HepG2 (cell line): ENCODE data around the gene LYRM4. TPM values are rescaled to one million over a fixed set of nuclear protein-coding genes. Genes with fewer than 3 reads are reported as not detected.
A peak's percentile ranks its signal among the peaks of the same experiment; 100 is the strongest.

Source experiments
- GATAD2A ChIP-seq: IDR thresholded peaks from 2 replicates; pipeline ENCODE4 v1.6.1; 2016
- IRF2 ChIP-seq: IDR thresholded peaks from 2 replicates; pipeline ENCODE4 v1.6.1; 2018; ENCODE audit warnings: missing genetic modification reagents, missing compliant biosample characterization
- TAF15 ChIP-seq: fragments of 200-400 bp; formaldehyde crosslinking; IDR thresholded peaks from one replicate; pipeline ENCODE4 v1.6.1; 2018; ENCODE audit warnings: mild to moderate bottlenecking, low read depth, low read length; ENCODE audit not compliant: poor library complexity, severe bottlenecking
- TBX3 ChIP-seq: fragments of 450-650 bp; IDR thresholded peaks from 2 replicates; pipeline ENCODE4 v1.6.1; 2017; ENCODE audit warnings: antibody characterized with exemption, mild to moderate bottlenecking, inconsistent platforms, borderline replicate concordance
- ZFP90 ChIP-seq: sonication (generic); formaldehyde crosslinking; IDR thresholded peaks from 2 replicates; pipeline ENCODE4 v1.8.0; 2022; ENCODE audit warnings: missing genetic modification reagents, mild to moderate bottlenecking, inconsistent platforms, borderline replicate concordance
- ZNF207 ChIP-seq: fragments of 450-650 bp; IDR thresholded peaks from 2 replicates; pipeline ENCODE4 v1.6.1; 2016; ENCODE audit warnings: antibody characterized with exemption, borderline replicate concordance
- ZNF510 ChIP-seq: sonication (generic); formaldehyde crosslinking; IDR thresholded peaks from 2 replicates; pipeline ENCODE4 v1.4.0; 2020; ENCODE audit warnings: low read depth, mild to moderate bottlenecking, missing genetic modification reagents
- ZNF546 ChIP-seq: sonication (generic); formaldehyde crosslinking; conservative IDR thresholded peaks from 2 replicates; pipeline ENCODE4 v1.8.1; 2023; ENCODE audit warnings: mild to moderate bottlenecking, missing genetic modification reagents
- ZNF839 ChIP-seq: sonication (generic); formaldehyde crosslinking; IDR thresholded peaks from 2 replicates; pipeline ENCODE4 v1.4.0; 2020; ENCODE audit warnings: missing genetic modification reagents, mild to moderate bottlenecking, borderline replicate concordance
- polyA plus RNA-seq, 8 experiments: library from polyadenylated mRNA; depleted of rRNA in 3 of 8; stranded (reverse) in 7 of 8; unstranded in 1 of 8; fragments of >200 nt; fragmentation: Illumina TruSeq in 4 of 8; extraction: Trizol in 4 of 8; gene quantifications; 2 replicates each; pipeline versions ENCODE4 v1.2.1 to v1.2.3, GENCODE V29; 2011 to 2016; ENCODE audit warnings: low read depth in 4 of 8, missing spikeins in 1 of 8, mixed read lengths in 1 of 8; ENCODE audit not compliant: insufficient read depth in 1 of 8
- total RNA-seq, 5 experiments: library from RNA; depleted of rRNA; stranded (reverse); fragments of >200 nt; fragmentation: Illumina TruSeq; extraction: Trizol; gene quantifications; 2 replicates each; pipeline ENCODE4 v1.2.3, GENCODE V29; 2016; ENCODE audit warnings: low read depth in 1 of 5
- TF ChIP-seq, protein P1 (sequence below): sonication (generic); formaldehyde crosslinking; IDR thresholded peaks from 2 replicates; pipeline ENCODE4 v1.4.0; 2020; ENCODE audit warnings: missing genetic modification reagents
- TF ChIP-seq, protein P2 (sequence below), 2 experiments: sonication (generic) in 1 of 2; formaldehyde crosslinking in 1 of 2; IDR thresholded peaks; 2 replicates each; pipeline versions ENCODE4 v1.4.0 to v1.6.1; 2018 to 2020; ENCODE audit warnings: missing genetic modification reagents in 2 of 2, borderline replicate concordance in 1 of 2, low read depth in 1 of 2, mild to moderate bottlenecking in 1 of 2, missing biosample characterization in 1 of 2
- TF ChIP-seq, protein P3 (sequence below): sonication (generic); formaldehyde crosslinking; IDR thresholded peaks from 2 replicates; pipeline ENCODE4 v1.8.1; 2022; ENCODE audit warnings: low read depth, mild to moderate bottlenecking, missing genetic modification reagents
- TF ChIP-seq, protein P4 (sequence below): sonication (generic); formaldehyde crosslinking; IDR thresholded peaks from 2 replicates; pipeline ENCODE4 v1.5.0; 2020; ENCODE audit warnings: missing genetic modification reagents
- TF ChIP-seq, protein P5 (sequence below): sonication (generic); formaldehyde crosslinking; IDR thresholded peaks from 2 replicates; pipeline ENCODE4 v1.4.0; 2020; ENCODE audit warnings: missing genetic modification reagents, borderline replicate concordance
- TF ChIP-seq, protein P6 (sequence below): sonication (generic); formaldehyde crosslinking; IDR thresholded peaks from 2 replicates; pipeline ENCODE4 v1.5.0; 2020; ENCODE audit warnings: missing genetic modification reagents

The LYRM4 gene
- total and polyA plus RNA-seq, 2 of the 13 experiments (the other 11 are each of a cell fraction or from before 2014, with no cell fraction given), result 64.6 to 67.5 TPM

DNA sequence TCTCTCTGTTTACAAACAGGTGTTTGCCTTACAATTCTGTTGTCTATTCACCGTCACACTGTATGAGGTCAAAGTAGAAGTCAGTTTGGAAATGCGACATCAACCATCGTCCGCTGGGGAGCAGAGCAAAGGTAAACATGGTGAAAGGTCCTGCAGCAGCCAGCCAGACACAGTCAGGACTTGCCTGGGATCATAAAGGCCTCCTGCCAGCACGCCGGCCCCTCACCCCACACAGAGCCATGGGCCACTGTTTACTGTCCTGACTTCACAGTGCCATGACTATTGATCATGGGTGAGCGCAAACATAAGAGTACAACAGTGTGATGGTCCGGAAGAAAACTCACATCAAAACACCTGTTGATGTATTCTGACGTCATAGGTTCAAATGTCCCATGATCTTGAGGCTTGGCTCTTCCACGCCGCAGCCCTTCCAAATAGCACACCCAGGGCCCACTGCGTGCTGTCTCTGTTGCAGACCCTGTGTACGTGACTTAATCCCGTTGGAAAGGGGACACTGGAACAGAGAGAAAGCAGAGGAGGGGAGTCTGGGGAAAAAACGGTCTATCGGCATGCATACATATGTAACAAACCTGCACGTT, 192.5 kb downstream of the LYRM4 start (continued):
- TF ChIP-seq, protein P1, sequence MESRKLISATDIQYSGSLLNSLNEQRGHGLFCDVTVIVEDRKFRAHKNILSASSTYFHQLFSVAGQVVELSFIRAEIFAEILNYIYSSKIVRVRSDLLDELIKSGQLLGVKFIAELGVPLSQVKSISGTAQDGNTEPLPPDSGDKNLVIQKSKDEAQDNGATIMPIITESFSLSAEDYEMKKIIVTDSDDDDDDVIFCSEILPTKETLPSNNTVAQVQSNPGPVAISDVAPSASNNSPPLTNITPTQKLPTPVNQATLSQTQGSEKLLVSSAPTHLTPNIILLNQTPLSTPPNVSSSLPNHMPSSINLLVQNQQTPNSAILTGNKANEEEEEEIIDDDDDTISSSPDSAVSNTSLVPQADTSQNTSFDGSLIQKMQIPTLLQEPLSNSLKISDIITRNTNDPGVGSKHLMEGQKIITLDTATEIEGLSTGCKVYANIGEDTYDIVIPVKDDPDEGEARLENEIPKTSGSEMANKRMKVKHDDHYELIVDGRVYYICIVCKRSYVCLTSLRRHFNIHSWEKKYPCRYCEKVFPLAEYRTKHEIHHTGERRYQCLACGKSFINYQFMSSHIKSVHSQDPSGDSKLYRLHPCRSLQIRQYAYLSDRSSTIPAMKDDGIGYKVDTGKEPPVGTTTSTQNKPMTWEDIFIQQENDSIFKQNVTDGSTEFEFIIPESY (CRISPR knock-in tag), result peak; percentile 92
- TF ChIP-seq ZNF510 (CRISPR knock-in tag) (no peak), GATAD2A (peak; percentile 100; the same call in 1 of the 2 replicates), ZFP90 (peak; percentile 97), ZNF207 (no peak), ZNF546 (CRISPR knock-in tag) (0 out of 2 replicates have a peak, but pooled peaks have one; percentile 63), ZNF839 (CRISPR knock-in tag) (peak; percentile 82; the same call in 1 of the 2 replicates), TAF15 (no peak), TBX3 (peak; percentile 94), IRF2 (CRISPR knock-in tag) (peak; percentile 99)
- TF ChIP-seq, protein P2, sequence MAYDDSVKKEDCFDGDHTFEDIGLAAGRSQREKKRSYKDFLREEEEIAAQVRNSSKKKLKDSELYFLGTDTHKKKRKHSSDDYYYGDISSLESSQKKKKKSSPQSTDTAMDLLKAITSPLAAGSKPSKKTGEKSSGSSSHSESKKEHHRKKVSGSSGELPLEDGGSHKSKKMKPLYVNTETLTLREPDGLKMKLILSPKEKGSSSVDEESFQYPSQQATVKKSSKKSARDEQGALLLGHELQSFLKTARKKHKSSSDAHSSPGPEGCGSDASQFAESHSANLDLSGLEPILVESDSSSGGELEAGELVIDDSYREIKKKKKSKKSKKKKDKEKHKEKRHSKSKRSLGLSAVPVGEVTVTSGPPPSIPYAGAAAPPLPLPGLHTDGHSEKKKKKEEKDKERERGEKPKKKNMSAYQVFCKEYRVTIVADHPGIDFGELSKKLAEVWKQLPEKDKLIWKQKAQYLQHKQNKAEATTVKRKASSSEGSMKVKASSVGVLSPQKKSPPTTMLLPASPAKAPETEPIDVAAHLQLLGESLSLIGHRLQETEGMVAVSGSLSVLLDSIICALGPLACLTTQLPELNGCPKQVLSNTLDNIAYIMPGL (CRISPR knock-in tag; IDR thresholded peaks at IDR 0.05; ENCODE audit: borderline replicate concordance in 1 of 2, low read depth in 1 of 2), result peak; percentile 60 to 79
- TF ChIP-seq, protein P3, sequence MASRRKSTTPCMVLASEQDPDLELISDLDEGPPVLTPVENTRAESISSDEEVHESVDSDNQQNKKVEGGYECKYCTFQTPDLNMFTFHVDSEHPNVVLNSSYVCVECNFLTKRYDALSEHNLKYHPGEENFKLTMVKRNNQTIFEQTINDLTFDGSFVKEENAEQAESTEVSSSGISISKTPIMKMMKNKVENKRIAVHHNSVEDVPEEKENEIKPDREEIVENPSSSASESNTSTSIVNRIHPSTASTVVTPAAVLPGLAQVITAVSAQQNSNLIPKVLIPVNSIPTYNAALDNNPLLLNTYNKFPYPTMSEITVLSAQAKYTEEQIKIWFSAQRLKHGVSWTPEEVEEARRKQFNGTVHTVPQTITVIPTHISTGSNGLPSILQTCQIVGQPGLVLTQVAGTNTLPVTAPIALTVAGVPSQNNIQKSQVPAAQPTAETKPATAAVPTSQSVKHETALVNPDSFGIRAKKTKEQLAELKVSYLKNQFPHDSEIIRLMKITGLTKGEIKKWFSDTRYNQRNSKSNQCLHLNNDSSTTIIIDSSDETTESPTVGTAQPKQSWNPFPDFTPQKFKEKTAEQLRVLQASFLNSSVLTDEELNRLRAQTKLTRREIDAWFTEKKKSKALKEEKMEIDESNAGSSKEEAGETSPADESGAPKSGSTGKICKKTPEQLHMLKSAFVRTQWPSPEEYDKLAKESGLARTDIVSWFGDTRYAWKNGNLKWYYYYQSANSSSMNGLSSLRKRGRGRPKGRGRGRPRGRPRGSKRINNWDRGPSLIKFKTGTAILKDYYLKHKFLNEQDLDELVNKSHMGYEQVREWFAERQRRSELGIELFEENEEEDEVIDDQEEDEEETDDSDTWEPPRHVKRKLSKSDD (CRISPR knock-in tag), result peak; percentile 100
- TF ChIP-seq, protein P4, sequence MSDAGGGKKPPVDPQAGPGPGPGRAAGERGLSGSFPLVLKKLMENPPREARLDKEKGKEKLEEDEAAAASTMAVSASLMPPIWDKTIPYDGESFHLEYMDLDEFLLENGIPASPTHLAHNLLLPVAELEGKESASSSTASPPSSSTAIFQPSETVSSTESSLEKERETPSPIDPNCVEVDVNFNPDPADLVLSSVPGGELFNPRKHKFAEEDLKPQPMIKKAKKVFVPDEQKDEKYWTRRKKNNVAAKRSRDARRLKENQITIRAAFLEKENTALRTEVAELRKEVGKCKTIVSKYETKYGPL (CRISPR knock-in tag), result no peak
- TF ChIP-seq, protein P5, sequence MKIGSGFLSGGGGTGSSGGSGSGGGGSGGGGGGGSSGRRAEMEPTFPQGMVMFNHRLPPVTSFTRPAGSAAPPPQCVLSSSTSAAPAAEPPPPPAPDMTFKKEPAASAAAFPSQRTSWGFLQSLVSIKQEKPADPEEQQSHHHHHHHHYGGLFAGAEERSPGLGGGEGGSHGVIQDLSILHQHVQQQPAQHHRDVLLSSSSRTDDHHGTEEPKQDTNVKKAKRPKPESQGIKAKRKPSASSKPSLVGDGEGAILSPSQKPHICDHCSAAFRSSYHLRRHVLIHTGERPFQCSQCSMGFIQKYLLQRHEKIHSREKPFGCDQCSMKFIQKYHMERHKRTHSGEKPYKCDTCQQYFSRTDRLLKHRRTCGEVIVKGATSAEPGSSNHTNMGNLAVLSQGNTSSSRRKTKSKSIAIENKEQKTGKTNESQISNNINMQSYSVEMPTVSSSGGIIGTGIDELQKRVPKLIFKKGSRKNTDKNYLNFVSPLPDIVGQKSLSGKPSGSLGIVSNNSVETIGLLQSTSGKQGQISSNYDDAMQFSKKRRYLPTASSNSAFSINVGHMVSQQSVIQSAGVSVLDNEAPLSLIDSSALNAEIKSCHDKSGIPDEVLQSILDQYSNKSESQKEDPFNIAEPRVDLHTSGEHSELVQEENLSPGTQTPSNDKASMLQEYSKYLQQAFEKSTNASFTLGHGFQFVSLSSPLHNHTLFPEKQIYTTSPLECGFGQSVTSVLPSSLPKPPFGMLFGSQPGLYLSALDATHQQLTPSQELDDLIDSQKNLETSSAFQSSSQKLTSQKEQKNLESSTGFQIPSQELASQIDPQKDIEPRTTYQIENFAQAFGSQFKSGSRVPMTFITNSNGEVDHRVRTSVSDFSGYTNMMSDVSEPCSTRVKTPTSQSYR, result peak; percentile 99
- TF ChIP-seq, protein P6, sequence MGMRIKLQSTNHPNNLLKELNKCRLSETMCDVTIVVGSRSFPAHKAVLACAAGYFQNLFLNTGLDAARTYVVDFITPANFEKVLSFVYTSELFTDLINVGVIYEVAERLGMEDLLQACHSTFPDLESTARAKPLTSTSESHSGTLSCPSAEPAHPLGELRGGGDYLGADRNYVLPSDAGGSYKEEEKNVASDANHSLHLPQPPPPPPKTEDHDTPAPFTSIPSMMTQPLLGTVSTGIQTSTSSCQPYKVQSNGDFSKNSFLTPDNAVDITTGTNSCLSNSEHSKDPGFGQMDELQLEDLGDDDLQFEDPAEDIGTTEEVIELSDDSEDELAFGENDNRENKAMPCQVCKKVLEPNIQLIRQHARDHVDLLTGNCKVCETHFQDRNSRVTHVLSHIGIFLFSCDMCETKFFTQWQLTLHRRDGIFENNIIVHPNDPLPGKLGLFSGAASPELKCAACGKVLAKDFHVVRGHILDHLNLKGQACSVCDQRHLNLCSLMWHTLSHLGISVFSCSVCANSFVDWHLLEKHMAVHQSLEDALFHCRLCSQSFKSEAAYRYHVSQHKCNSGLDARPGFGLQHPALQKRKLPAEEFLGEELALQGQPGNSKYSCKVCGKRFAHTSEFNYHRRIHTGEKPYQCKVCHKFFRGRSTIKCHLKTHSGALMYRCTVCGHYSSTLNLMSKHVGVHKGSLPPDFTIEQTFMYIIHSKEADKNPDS (CRISPR knock-in tag), result peak; percentile 95; the same call in 1 of the 2 replicates
